Astrocyte (in vitro differentiated cells and primary cell): ENCODE measurements around the gene COA7. TPM values are rescaled to one million over a fixed set of nuclear protein-coding genes. Genes with fewer than 3 reads are reported as not detected.
A peak's percentile ranks its signal among the peaks of the same experiment; 100 is the strongest.

Source experiments
- DNase-seq: peaks from one replicate; pipeline ENCODE4 v3.0.0-alpha.2; 2010; ENCODE audit warnings: low read depth
- FAIRE-seq: peaks from 2 replicates; lab custom pipeline; 2011; peaks lifted over from hg19 to GRCh38; lab: Jason Lieb, UNC
- H2AFZ ChIP-seq: 2 replicates; pipeline ENCODE4 v1.6.0; 2012; ENCODE audit warnings: low read depth, low read length, inconsistent platforms
- H3K27ac ChIP-seq: 2 replicates; pipeline ENCODE4 v1.5.1; 2011; ENCODE audit warnings: low read depth, low read length, inconsistent platforms
- H3K27me3 ChIP-seq: 2 replicates; pipeline ENCODE4 v1.6.0; 2011; ENCODE audit warnings: low read length, inconsistent platforms; ENCODE audit not compliant: insufficient read depth
- H3K36me3 ChIP-seq: 2 replicates; pipeline ENCODE4 v1.5.1; 2011; ENCODE audit warnings: low read length, inconsistent platforms; ENCODE audit not compliant: insufficient read depth
- H3K4me1 ChIP-seq: 2 replicates; pipeline ENCODE4 v1.5.1; 2011; ENCODE audit warnings: low read length, inconsistent platforms; ENCODE audit not compliant: insufficient read depth
- H3K4me2 ChIP-seq: 2 replicates; pipeline ENCODE4 v1.6.0; 2012; ENCODE audit warnings: low read length, inconsistent platforms
- H3K4me3 ChIP-seq: 2 replicates; pipeline ENCODE4 v1.5.1; 2011; ENCODE audit warnings: low read depth, mild to moderate bottlenecking, low read length, inconsistent platforms; ENCODE audit not compliant: insufficient read depth
- H3K79me2 ChIP-seq: 2 replicates; pipeline ENCODE4 v1.6.0; 2012; ENCODE audit warnings: mild to moderate bottlenecking, low read length, inconsistent platforms; ENCODE audit not compliant: insufficient read depth
- H3K9ac ChIP-seq: 2 replicates; pipeline ENCODE4 v1.6.0; 2012; ENCODE audit warnings: mild to moderate bottlenecking, low read length, inconsistent platforms
- H3K9me3 ChIP-seq: 2 replicates; pipeline ENCODE4 v1.5.1; 2012; ENCODE audit warnings: low read depth, mild to moderate bottlenecking, low read length, inconsistent platforms; ENCODE audit not compliant: insufficient read depth
- H4K20me1 ChIP-seq: 2 replicates; pipeline ENCODE4 v1.6.0; 2012; ENCODE audit warnings: low read length, inconsistent platforms; ENCODE audit not compliant: insufficient read depth
- H3K27ac Mint-ChIP-seq: one replicate; pipeline ENCODE4 v1.8.0; 2021; ENCODE audit warnings: mild to moderate bottlenecking, mixed read lengths; ENCODE audit not compliant: unreplicated experiment
- H3K27me3 Mint-ChIP-seq: one replicate; pipeline ENCODE4 v1.8.0; 2021; ENCODE audit warnings: low read depth, mixed read lengths; ENCODE audit not compliant: unreplicated experiment
- H3K36me3 Mint-ChIP-seq: one replicate; pipeline ENCODE4 v1.8.0; 2021; ENCODE audit warnings: low read depth, mixed read lengths; ENCODE audit not compliant: unreplicated experiment
- H3K4me1 Mint-ChIP-seq: one replicate; pipeline ENCODE4 v1.8.0; 2021; ENCODE audit warnings: low read depth, mixed read lengths; ENCODE audit not compliant: unreplicated experiment
- H3K4me3 Mint-ChIP-seq: one replicate; pipeline ENCODE4 v1.8.0; 2021; ENCODE audit warnings: mild to moderate bottlenecking, moderate library complexity, mixed read lengths; ENCODE audit not compliant: unreplicated experiment
- H3K9me3 Mint-ChIP-seq: one replicate; pipeline ENCODE4 v1.8.0; 2021; ENCODE audit warnings: mild to moderate bottlenecking, mixed read lengths; ENCODE audit not compliant: unreplicated experiment
- EZH2 ChIP-seq: IDR thresholded peaks from 2 replicates; pipeline ENCODE4 v1.6.1; 2012; ENCODE audit warnings: mild to moderate bottlenecking, low read length, inconsistent platforms; ENCODE audit not compliant: insufficient read depth
- total RNA-seq: library from RNA; stranded (reverse); gene quantifications from 2 replicates; pipeline ENCODE4 v1.2.1, GENCODE V29; 2021
- TF ChIP-seq, protein P1 (sequence below): IDR thresholded peaks from 2 replicates; pipeline ENCODE4 v1.5.1; 2011; ENCODE audit warnings: low read depth, mild to moderate bottlenecking, inconsistent platforms, low read length, moderate library complexity; ENCODE audit not compliant: insufficient read depth

COA7 gene
- total RNA-seq, 1 donor from 2014 or later = 18.4 TPM

DNA sequence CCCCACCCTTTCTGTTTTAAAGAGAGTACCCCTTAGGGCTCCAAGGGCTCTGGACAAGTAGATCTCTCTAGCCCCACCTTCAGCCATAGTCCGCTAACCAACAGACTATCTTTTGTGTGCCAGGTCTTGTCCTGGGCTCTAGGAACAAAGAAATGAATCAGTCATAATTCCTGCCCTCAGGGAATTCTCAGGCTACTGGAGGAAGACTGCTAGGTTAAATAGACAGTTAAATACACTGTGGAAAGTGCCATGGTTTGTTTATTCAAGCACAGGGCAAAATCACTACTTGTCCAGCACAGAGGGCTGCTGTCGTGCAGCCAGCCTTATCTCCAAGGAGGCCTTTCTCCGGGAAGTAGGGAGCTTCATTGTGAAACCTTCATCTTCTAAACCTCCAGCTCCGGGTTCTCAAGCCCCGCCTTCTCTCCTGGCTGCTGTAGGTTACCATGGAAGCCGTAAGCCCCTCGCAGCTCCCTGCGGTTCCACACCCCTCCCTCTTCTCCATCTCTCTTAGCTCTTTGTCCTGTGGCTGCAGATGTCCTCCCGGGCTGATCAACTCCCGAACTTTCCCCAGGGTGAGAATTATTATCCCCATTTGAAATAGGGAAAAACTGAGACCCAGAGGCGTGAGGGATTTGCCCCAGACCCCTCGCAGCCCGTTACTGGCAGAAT lies 35.4 kb downstream of the COA7 start:
- Histone ChIP-seq H3K9ac (peak overlapping the region; percentile 26), H3K79me2 (no peaks in the 10 kb centered on the region), H3K36me3 (no peaks in the 10 kb centered on the region), H3K27ac (no peak overlapping the region), H3K27me3 (no peaks in the 10 kb centered on the region), H2AFZ (peak overlapping the region; percentile 88), H3K4me2 (peak overlapping the region; percentile 74), H3K9me3 (no peaks in the 10 kb centered on the region), H4K20me1 (no peaks in the 10 kb centered on the region), H3K4me3 (no peak overlapping the region), H3K4me1 (peaks cover 8% of the 10 kb centered on the region)
- H3K27me3 Mint-ChIP-seq = no peaks in the 10 kb centered on the region
- H3K36me3 Mint-ChIP-seq = no peaks in the 10 kb centered on the region
- no peaks in the 10 kb centered on the region for H3K9me3 Mint-ChIP-seq
- FAIRE-seq (no peak), DNase-seq (peak; percentile 21)
- no peak overlapping the region for H3K4me3 Mint-ChIP-seq
- no peak overlapping the region for H3K27ac Mint-ChIP-seq
- peaks cover 21% of the 10 kb centered on the region for H3K4me1 Mint-ChIP-seq
- TF ChIP-seq, protein P1, sequence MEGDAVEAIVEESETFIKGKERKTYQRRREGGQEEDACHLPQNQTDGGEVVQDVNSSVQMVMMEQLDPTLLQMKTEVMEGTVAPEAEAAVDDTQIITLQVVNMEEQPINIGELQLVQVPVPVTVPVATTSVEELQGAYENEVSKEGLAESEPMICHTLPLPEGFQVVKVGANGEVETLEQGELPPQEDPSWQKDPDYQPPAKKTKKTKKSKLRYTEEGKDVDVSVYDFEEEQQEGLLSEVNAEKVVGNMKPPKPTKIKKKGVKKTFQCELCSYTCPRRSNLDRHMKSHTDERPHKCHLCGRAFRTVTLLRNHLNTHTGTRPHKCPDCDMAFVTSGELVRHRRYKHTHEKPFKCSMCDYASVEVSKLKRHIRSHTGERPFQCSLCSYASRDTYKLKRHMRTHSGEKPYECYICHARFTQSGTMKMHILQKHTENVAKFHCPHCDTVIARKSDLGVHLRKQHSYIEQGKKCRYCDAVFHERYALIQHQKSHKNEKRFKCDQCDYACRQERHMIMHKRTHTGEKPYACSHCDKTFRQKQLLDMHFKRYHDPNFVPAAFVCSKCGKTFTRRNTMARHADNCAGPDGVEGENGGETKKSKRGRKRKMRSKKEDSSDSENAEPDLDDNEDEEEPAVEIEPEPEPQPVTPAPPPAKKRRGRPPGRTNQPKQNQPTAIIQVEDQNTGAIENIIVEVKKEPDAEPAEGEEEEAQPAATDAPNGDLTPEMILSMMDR = no peak
- TF ChIP-seq EZH2 = no peak

DNA sequence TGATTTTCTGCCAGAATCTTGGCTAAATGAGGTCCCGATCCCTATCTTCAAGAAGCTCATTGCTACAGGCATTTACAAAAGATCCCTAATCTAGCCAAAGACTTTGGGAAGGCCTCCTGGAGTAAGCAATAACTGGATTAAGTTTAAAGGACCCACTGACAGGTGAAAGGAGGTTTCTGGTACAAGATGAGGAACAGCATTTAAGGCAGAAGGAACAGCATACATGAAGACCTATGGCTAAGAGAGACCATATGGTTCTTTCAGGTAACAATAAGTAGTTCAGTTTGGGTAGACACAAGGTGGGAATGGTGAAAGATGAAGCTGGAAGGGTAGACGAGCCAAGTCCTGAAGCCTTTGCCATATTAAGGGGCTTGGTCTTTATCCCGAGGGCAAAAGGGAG lies 37.3 kb downstream of the COA7 start:
- no peaks in the 10 kb centered on the region for H3K9me3 ChIP-seq
- H3K79me2 ChIP-seq = no peaks in the 10 kb centered on the region
- H3K4me3 Mint-ChIP-seq = no peak overlapping the region
- TF ChIP-seq EZH2 = no peak
- TF ChIP-seq, protein P1 = no peak
- H3K4me3 ChIP-seq = no peak overlapping the region
- no peaks in the 10 kb centered on the region for H3K9me3 Mint-ChIP-seq
- peaks cover 19% of the 10 kb centered on the region for H3K4me1 Mint-ChIP-seq
- no peaks in the 10 kb centered on the region for H3K27me3 ChIP-seq
- no peak overlapping the region for H3K9ac ChIP-seq
- no peaks in the 10 kb centered on the region for H3K36me3 ChIP-seq
- H4K20me1 ChIP-seq = no peaks in the 10 kb centered on the region
- H3K27ac Mint-ChIP-seq = no peak overlapping the region
- FAIRE-seq = no peak
- no peak overlapping the region for H3K27ac ChIP-seq
- DNase-seq = no peak
- H3K4me1 ChIP-seq = peaks cover 8% of the 10 kb centered on the region
- H3K4me2 ChIP-seq = no peak overlapping the region
- H3K27me3 Mint-ChIP-seq = peaks cover 3% of the 10 kb centered on the region
- H2AFZ ChIP-seq = no peak overlapping the region
- H3K36me3 Mint-ChIP-seq = no peaks in the 10 kb centered on the region
